GM18868 (cell line): ENCODE data around the gene MOCS2.
A peak's percentile ranks its signal among the peaks of the same experiment; 100 is the strongest.
"Not testable (repeated sequence)": the region's sequence is repeated elsewhere in the genome, so short reads cannot be mapped to it uniquely, and the experiment has no call there.

ENCODE experiments used
- ATAC-seq: cut with Tn5 transposase; IDR thresholded peaks from one replicate; pipeline ENCODE4 v1.9.1; 2021; ENCODE audit warnings: mild to moderate bottlenecking, moderate library complexity; ENCODE audit not compliant: unreplicated experiment

MOCS2 gene, protein sequence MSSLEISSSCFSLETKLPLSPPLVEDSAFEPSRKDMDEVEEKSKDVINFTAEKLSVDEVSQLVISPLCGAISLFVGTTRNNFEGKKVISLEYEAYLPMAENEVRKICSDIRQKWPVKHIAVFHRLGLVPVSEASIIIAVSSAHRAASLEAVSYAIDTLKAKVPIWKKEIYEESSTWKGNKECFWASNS

DNA sequence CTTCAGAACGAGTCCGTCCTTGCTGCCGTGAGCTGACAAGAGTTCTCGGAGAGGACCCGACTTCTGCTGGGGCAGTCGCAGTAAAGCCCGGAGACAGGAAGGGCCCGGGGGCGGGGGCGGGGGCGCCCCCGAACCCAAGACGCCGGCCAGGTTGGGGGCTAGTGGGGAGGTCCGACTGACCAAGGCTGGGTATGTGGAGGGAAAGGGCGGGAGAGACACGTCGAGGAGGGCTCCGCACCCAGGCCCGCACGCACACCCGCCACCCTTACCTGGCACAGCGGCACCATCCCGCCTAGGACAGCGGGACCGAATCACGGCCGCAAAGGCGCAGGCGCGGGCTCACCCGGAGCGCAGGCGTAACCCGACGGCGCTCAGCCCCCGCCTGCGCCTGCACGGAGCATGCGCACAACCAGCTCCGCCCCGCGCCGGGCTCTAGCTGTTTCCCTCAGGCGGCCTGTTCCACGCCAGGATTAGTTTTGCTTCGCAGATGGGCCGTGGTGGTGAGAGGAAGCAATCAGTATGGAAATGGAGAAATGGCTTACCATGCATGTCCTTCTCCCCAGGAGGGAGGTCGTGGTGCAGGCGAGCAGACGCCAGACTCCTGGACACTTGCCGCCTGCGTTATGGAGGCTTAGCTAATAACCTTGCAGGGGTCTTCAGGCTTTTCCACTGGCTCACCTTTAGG, at the start of gene MOCS2:
MOCS2 (minus strand) TSS at position 315 of the 685 bp plus-strand sequence. CDS start 2,583 bp downstream, outside the sequence.
- peak; percentile 95 for ATAC-seq

DNA sequence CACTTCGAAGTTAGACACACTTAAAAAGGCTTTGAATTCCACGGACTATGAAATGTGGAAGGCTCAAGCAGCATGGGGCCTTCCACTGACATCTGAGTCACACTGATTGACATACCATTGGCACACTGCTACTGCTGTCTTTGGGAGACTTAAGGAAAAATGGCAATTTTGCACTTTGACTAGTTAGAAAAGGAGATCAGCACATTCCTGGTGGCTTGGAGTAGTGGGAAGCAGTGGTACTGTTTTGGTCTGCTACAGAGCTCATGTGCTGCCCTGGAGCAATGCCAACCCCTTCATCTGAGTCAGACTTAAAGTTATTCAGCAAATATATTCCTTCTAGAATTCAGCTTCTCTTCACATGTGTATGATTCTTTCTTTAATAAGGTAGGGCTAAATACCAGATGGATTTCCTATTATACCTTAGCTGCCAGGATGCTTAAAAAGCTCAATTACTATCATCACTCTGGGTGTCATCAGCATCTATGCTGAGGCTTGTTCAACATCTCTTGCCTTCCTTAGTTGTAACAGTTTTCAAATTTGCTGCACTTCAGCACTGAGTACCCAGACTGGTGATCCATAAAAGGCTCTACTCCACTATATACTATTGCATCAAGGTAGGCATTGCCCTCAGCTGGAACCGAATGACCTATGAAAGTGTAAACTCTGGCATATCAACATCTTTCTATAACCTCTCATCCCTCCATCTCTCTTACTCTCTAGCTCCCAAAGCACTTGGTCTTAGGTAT, 42.3 kb upstream of the MOCS2 start:
- ATAC-seq, result no peak

DNA sequence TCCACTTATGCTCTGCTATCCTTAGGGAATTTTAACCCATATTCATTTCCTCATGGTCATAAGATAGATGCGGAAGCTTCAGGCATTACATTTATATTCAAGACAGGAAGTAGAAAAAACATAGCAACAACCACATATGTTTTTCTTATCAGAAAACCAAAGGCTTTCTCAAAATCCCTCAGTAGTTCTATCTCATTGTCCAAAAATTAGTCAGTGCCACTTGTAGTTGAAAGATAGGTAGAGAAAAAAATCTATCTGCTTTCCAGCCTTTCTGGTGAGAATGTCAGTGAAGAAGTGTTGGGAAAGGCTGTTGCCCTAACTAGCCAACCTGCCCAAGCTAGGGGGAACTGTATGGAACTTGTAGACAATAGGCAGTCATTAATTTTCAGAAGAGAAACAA, 23.5 kb upstream of the MOCS2 start:
- no peak for ATAC-seq

DNA sequence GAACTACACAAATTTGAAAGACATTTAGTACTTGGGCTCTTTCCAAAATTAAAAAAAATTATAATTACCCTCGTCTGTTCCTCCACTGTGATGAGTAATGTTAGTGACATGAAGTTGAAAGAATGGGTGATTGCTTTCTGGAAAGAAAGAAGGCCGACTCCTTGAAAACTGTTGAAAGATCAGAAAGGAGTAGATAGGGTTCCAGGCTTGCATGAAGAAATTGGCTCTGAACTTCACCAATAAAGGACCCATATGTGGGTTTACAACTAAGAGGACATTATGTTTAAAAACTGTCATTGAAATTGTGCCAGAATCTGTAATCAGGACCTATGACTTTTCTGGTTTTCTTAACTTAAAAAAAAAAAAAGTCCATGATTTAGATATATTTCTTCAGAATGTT, 20.7 kb upstream of the MOCS2 start:
- no peak for ATAC-seq

DNA sequence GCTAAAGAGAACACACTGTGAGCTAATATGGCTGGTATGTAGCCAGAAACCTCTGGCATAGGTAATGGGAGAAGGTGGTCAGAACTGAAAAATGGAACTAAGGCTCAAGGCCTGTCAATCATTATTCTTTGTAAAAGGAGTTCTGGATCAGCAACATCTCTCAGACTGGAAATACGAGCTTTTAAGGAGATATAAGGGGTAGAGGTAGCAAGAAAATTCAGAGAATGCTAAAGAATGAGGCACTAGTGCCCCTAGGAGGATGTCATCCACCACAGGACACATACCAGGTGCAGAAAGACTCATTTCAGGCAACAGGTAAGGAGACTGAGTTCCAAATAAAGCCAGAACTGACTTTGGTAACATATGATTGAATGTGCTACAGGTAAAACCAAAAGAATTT, 18.9 kb upstream of the MOCS2 start:
- ATAC-seq, result no peak

DNA sequence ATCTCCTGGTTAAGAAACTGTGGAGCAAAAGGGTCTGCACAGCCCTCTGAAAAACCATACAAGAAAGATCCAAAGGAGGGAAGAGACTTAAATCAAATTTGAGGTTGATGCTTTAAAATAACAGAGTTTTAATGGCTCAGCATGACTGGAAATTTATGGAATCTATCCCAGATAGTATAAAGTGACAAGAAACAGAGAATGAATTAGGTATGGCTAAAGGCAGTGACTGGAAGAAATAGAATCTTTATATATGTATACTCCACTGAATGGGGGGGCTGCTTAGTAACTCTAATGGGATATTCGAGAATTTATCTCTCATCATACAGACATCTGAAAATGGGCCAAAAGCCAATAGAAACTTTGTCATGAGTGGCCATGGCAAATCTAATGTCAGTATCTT, 17.6 kb upstream of the MOCS2 start:
- ATAC-seq, result no peak

DNA sequence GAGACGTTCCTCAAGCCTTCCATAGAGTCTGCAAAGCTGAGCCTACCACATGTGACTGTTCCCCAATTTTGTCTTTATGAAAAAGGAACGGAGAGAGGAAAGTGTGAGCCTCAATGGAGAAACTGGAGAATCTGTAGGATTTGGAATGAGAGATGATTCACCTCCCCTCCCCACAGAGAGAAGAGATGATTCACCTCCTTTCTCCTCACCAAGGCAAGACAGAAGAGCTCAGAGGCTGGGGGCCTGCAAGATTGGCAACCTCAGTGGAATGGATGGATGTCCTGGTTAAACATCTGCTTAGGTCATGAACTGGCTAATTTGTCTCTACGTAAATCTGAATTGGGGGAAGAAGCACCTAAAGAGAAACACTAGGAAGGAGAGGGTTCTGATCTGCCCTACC, 17.0 kb upstream of the MOCS2 start:
- no peak for ATAC-seq

DNA sequence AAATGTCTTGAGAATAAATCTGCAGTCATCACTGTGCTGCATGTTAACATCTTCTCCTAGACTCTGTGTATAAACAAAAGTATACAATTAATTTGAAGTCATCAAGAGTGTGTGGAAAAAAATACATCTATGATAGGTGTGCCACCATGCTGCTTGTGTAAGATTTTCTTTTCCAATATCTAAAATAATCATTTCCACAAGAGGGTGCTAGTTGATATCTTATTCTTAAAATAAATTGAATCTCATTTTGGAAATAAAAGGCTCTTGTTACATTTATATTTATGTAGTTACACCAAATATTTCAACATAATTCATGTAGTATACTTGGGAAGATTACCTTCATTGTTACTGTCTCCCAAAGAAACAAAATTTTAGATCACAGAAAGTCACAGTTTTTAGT, 14.1 kb upstream of the MOCS2 start:
- ATAC-seq, result no peak

DNA sequence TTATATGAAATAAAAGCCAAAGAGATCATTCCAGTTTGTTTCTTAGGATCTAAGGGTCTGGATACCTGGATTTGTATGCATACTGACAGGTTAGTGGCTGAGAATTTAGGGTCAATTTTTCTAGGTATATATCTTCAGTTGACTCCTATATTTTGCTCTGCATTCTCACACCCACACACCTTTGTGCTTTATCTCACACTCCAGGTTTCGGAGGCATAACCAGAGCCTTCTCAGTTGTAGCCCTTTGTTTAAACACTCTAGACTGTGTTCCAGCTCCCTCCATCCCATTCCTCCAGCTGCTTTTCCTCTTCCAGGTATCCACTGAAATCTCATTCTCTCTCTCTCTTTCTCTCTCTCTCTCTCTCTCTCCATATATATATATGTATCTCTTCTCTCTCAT, 10.6 kb upstream of the MOCS2 start:
- no peak for ATAC-seq

DNA sequence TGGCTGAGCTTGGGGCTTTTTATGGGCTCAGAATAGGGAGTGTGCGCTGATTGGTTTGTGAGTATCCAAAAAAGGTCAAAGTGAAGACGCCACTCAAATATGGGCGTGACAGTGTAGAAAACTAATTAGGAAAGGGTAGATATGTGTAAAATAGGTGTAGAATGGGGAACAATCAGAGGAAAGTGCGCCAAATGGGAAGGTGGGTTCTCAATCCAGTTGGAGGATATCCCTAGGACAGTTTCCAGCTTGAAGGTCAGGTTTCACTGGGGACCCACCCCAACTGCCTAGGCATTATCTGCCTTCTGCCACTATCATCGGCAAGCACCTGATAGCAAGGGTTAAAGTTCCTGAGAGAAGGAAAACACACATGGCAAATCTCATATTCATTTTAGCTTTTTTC, 9.3 kb upstream of the MOCS2 start:
- no peak for ATAC-seq

DNA sequence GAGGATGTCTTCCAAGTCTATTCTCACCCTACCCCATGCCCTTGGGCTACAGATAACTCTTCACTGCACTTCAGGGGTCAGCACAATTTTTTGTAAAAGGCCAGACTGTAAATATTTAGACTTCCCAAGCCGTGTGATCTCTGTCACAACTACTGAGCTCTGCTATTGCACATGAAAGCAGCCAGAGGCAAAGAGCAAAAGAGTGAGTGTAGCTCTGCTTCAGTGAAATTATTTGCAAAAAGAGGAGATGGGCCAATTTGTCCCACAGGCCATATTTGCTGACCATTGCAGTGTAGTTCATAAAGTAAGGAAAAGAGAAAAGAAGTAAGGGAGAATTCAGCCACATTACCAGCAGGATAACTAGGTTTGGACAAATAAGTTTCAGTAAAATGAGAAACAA, 7.0 kb upstream of the MOCS2 start:
- no peak for ATAC-seq

DNA sequence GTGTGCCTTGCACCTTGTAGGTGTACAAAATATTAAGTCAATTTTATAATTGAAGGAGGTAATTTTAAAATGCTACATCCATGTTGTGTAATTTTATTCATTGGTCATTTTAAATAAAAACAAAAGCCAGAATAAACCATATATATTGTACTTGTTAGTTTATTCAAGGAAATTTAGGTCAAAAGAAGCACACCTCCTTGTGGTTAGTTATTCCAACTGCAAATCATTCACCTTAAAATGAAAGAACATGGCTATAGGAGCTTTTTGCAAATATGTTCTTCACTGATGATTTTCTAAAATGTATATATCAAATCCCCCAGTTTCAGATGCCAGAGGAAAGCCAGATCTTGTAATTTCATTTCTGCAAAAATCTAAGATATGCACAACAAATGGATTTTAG, 5.4 kb upstream of the MOCS2 start:
- ATAC-seq, result no peak

DNA sequence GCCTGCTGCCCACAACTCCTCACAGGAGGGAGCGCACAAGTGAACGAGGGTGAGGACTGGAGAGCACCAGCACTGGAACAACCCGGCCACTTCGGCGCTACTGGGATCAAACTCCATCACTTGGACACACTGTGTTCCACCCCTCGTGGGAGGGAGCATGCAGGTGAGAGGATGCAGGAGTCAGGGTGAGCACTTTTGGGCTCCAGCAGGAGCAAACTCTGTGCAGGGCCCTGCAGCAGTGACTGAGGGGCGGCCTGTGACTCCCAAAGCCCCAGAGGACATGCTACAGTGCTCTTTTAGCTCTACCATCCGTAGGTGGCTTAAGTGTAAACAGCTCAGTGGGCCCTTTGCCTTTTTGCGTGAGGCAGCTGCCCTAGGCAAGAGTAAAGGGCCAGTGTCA, 4.4 kb upstream of the MOCS2 start:
- no peak for ATAC-seq

DNA sequence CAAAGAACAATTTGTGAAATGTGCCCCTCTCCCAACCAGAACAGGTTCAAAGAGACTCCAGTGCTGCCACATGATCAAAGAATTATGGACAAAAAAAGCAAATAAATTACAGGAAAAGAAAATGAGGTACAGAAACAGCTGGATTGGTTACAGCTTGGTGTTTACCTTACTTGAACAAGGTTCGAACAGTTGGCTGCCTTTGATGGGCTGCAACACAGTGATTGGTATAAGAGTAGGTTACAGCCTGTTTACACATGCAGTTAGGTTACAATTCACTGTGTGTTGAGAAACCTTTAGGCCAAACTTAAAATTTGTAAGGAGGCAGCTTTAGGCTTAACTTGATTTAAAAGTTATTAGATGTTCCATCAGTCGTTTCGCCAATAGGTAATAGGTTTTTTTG, 3.4 kb upstream of the MOCS2 start:
- ATAC-seq, result no peak

DNA sequence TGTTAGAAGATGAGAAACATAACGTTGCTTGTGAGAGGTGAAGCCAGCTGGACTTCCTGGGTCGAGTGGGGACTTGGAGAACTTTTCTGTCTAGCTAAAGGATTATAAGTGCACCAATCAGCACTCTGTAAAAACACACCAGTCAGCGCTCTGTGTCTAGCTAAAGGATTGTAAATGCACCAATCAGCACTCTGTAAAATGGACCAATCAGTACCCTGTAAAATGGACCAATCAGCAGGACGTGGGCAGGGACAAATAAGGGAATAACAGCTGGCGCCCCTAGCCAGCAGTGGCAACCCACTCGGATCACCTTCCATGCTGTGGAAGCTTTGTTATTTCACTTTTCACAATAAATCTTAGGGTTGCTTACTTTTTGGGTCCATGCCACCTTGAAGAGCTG, 2.8 kb upstream of the MOCS2 start:
- not testable (repeated sequence) for ATAC-seq

DNA sequence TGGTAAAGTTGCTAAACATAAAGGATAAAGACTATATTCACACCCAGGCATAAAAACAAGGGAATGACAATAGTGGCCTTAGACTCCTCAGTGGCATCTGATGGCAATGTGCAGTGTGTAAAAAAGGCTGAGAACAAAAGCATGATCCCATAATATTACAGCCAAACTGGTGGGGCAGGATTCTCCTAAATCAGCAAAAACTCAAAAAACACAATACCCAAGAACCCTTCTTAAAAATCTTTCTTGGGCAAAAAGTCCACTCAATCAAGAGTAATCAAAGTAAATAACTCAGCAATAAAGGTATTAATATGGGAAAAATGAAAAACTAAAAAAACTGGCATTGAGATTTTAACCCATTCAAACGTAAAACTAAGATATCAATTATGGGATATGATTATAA, 1.6 kb upstream of the MOCS2 start:
- ATAC-seq, result no peak

DNA sequence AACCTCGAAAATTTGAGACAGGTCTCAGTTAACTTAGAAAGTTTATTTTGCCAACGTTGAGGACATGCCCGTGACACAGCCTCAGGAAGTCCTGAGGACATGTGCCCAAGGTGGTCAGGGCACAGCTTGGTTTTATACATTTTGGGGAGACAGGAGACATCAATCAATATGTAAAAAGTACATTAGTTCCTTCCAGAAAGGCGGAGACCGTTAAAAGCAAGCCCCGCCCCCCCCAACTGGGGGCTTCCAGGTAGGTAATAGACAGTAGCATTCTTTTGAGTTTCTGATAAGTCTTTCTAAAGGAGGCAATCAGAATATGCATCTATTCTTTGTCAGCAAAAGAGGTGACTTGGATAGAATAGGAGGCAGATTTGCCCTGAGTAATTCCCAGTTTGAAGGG, 599 bp upstream of the MOCS2 start:
- peak; percentile 7 for ATAC-seq

DNA sequence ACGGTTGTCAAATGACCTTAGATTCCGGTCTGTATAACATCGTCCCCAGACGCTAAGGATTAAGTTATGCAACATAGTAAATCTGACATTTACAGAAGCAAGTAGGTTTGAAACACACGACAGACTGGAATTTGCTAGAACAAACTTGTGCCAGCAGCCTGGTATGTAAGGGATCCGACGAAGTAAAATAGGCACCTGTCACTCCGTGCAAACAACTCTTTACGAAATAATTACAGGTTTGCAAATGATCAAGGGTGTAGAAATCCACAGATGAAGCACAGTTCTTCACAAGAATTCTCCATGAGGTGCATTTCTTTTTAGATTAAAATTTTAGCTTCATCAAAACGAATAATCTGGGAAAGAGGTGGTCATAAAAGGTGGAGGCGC, 508 bp downstream of the MOCS2 start:
- ATAC-seq, result peak; percentile 6

DNA sequence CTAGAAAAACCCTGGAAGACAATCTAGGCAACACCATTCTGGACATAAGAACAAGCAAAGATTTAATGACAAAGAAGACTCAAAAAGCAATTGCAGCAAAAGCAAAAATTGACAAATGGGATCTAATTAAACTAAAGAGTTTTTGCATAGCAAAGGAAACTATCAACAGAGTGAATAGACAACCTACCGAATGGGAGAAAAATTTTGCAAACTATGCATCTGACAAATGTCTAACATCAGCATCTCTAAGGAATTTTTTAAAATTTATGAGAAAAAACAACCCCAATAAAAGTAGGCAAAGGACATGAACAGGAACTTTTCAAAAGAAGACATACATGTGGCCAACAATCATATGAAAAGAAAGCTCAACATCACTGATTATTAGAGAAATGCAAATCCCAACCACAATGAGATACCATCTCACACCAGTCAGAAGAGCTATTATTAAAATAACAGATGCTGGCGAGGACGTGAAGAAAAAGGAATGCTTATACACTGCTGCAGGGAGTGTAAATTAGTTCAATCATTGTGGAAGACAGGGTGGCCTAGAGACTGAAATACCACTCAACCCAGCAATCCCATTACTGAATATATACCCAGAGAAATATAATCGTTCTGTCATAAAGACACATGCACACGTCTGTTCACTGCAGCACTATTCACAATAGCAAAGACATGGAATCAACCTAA, 3.8 kb downstream of the MOCS2 start:
- ATAC-seq, result no peak

DNA sequence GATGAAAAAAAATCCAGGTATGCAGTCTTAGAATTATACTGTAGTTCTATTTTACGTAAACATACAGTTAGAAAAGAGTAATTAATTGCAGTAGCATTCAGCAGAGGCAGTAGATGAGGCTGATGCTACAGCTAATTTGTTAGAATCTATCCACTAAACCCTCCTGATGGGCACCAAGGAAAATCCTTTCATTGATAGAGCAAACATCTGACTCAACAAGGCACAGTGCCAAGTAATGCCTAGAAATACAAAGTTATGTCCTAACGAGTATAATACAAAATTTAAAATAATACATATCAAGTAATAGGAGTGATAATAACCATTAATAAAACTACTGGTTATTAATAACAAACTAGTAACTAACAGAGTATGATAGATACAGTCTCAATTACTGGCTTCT, 9.0 kb downstream of the MOCS2 start:
- no peak for ATAC-seq

DNA sequence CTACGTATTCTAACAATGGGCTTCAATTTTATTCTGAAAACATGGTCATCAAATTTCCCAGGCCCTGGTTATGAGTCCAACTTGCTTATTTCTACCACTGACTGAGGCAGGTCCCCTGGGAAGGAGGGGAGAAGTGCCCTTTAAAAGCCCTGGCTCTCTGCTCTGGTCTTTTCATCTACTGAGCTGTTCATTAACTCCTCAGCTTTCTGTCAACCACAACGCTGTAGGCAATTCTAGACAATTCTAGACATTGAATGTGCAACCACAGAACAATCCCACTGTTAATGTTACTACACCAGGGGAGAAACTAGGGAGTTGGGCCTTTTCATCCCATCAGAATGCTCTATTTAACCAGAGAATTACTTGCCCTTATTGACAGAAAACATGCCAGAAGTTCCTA, 10.0 kb downstream of the MOCS2 start:
- ATAC-seq, result no peak
